ENCODE results near the gene MZF1. TPM values are rescaled to one million over a fixed set of nuclear protein-coding genes. Genes with fewer than 3 reads are reported as not detected.

The MZF1 gene
- total and polyA plus RNA-seq, 2 donors (not counting 1 experiment from before 2014, with no cell fraction given) = 4.1 to 14.9 TPM

- Histone ChIP-seq H3K79me2 (ENCODE audit: control insufficient read depth, insufficient read depth, low read length) (peaks cover 34% of the 10 kb centered on the region), H3K4me3 (replicated peaks in 1 of 4; ENCODE audit: control extremely low read depth in 1 of 4, insufficient read depth in 1 of 4, low read depth in 3 of 4, low read length in 4 of 4) (peak overlapping the region; percentile 79 to 89 (median 82)), H3K27ac (ENCODE audit: insufficient read depth, low read length) (peak overlapping the region; percentile 100), H3K4me2 (ENCODE audit: extremely low read depth, insufficient read depth, low read length) (peak overlapping the region; percentile 100), H4K20me1 (ENCODE audit: control insufficient read depth, extremely low read depth, insufficient read depth, low read length) (no peaks in the 10 kb centered on the region), H3K36me3 (ENCODE audit: control insufficient read depth, insufficient read depth, low read length) (peaks cover 8% of the 10 kb centered on the region), H3K4me1 (ENCODE audit: control insufficient read depth, extremely low read depth, insufficient read depth, low read length) (peaks cover 16% of the 10 kb centered on the region), H3K27me3 (ENCODE audit: control insufficient read depth, insufficient read depth, low read length) (no peaks in the 10 kb centered on the region), H3K9ac (ENCODE audit: insufficient read depth, low read length) (peak overlapping the region; percentile 100), H2AFZ (ENCODE audit: low read length) (peak overlapping the region; percentile 83), H3K9me3 (ENCODE audit: control insufficient read depth, insufficient read depth, low read depth, low read length) (no peaks in the 10 kb centered on the region)
- peak; percentile 96 to 99 for DNase-seq (ENCODE audit: low read depth in 2 of 2)
- TF ChIP-seq EZH2 (IDR thresholded peaks at IDR 0.05; ENCODE audit: low read length, missing control alignments) = no peak
- TF ChIP-seq, protein P1, sequence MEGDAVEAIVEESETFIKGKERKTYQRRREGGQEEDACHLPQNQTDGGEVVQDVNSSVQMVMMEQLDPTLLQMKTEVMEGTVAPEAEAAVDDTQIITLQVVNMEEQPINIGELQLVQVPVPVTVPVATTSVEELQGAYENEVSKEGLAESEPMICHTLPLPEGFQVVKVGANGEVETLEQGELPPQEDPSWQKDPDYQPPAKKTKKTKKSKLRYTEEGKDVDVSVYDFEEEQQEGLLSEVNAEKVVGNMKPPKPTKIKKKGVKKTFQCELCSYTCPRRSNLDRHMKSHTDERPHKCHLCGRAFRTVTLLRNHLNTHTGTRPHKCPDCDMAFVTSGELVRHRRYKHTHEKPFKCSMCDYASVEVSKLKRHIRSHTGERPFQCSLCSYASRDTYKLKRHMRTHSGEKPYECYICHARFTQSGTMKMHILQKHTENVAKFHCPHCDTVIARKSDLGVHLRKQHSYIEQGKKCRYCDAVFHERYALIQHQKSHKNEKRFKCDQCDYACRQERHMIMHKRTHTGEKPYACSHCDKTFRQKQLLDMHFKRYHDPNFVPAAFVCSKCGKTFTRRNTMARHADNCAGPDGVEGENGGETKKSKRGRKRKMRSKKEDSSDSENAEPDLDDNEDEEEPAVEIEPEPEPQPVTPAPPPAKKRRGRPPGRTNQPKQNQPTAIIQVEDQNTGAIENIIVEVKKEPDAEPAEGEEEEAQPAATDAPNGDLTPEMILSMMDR (conservative IDR thresholded peaks at IDR 0.05 in 1 of 2, IDR thresholded peaks at IDR 0.05 in 1 of 2; ENCODE audit: low read depth in 1 of 2, low read length in 2 of 2) = no peak
Measured at GRCh38 chr19:58558623-58559274, 14.4 kb downstream of the MZF1 start.

DNA sequence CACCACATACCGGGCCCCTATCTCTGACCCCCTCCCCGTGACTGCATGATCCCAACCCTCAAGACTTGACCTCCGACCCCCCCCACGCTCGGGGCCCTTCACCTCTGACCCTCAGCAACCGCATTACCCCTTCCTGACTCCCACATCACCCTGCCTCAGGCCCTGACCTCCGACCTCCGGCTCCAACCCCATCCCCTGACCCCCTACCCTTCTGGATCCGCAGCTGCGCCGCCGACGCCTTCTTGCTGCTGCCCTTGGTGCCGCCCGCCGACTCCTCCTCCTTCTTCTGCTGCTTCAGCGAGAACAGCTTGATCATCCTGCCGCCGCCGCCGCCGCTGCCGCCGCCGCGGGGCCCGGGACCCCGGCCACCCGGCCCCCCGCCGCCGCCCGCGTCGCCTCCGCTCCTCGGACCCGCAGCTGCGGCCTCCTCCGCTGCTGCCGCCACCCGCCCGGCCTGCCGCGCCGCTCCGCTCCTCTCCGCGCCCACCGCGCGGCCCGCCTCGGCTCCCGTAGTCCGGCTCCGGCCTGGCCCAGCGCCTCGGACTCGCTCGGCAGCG lies 15.0 kb downstream of the MZF1 start, which contains the start of gene UBE2M:
TSS of gene UBE2M (minus strand) at position 546 of the 557 bp plus-strand sequence. CDS start at position 316, 230 bp downstream.
- Histone ChIP-seq H3K9ac (ENCODE audit: insufficient read depth, low read length) (peak within 1 kb of the TSS; percentile 100), H4K20me1 (ENCODE audit: control insufficient read depth, extremely low read depth, insufficient read depth, low read length) (no peaks in the 10 kb centered on the region), H3K9me3 (ENCODE audit: control insufficient read depth, insufficient read depth, low read depth, low read length) (no peaks in the 10 kb centered on the region), H3K79me2 (ENCODE audit: control insufficient read depth, insufficient read depth, low read length) (peaks cover 36% of the 10 kb centered on the region), H3K27ac (ENCODE audit: insufficient read depth, low read length) (peak within 1 kb of the TSS; percentile 100), H3K4me3 (replicated peaks in 1 of 4; ENCODE audit: control extremely low read depth in 1 of 4, insufficient read depth in 1 of 4, low read depth in 3 of 4, low read length in 4 of 4) (peak within 1 kb of the TSS; percentile 79 to 94 (median 92)), H2AFZ (ENCODE audit: low read length) (peak within 1 kb of the TSS; percentile 83), H3K36me3 (ENCODE audit: control insufficient read depth, insufficient read depth, low read length) (peaks cover 10% of the 10 kb centered on the region), H3K4me2 (ENCODE audit: extremely low read depth, insufficient read depth, low read length) (peak within 1 kb of the TSS; percentile 100), H3K27me3 (ENCODE audit: control insufficient read depth, insufficient read depth, low read length) (no peaks in the 10 kb centered on the region), H3K4me1 (ENCODE audit: control insufficient read depth, extremely low read depth, insufficient read depth, low read length) (peaks cover 20% of the 10 kb centered on the region)
- TF ChIP-seq, protein P1 (conservative IDR thresholded peaks at IDR 0.05 in 1 of 2, IDR thresholded peaks at IDR 0.05 in 1 of 2; ENCODE audit: low read depth in 1 of 2, low read length in 2 of 2) = no peak
- TF ChIP-seq EZH2 (IDR thresholded peaks at IDR 0.05; ENCODE audit: low read length, missing control alignments) = no peak
- peak in 1 of 2 donors; percentile 51 for DNase-seq (ENCODE audit: low read depth in 2 of 2)

DNA sequence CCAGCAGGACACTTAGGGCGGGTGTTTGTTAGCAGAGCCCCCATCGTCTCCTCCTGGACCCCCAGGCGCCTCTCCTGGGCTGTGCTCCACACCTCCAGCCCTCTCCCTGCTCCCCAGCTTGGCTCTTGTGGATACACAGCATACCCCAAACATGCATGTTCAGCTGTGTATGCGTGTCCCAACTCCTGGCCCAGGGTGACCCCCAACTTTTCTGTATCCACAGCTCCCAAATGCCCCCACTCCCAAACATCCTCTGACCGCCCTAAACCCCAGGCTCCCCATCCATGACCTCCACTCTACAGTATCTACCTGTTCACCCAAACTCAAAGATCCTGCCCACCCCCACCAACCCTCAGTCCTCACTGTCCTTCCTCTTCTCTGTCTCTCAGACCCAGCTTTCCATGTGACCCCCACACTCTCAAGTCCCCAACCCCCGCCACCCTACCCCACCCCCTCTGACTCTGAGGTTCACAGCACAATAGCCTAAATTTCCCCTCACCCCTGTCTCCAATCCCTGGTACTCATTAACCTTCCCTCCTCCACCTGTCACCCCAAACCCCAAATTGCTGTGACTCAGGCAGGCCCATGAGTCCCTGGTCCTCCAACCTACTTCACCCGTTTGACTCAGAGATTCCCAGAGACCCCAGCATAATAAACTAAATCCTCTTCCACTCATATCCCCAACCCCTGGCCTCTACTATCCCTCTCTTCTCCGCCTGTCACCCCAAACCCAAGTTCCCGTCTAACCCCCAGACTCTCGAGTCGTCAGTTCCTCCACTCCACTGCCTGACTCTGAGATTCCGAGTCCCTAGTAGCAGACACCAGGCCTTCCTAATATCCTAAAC lies 15.7 kb downstream of the MZF1 start:
- DNase-seq (ENCODE audit: low read depth in 2 of 2) = no peak
- H3K9ac ChIP-seq (ENCODE audit: insufficient read depth, low read length) = peak overlapping the region; percentile 90
- no peaks in the 10 kb centered on the region for H4K20me1 ChIP-seq (ENCODE audit: control insufficient read depth, extremely low read depth, insufficient read depth, low read length)
- peaks cover 36% of the 10 kb centered on the region for H3K79me2 ChIP-seq (ENCODE audit: control insufficient read depth, insufficient read depth, low read length)
- peaks cover 11% of the 10 kb centered on the region for H3K36me3 ChIP-seq (ENCODE audit: control insufficient read depth, insufficient read depth, low read length)
- peaks cover 20% of the 10 kb centered on the region for H3K4me1 ChIP-seq (ENCODE audit: control insufficient read depth, extremely low read depth, insufficient read depth, low read length)
- H3K27me3 ChIP-seq (ENCODE audit: control insufficient read depth, insufficient read depth, low read length) = no peaks in the 10 kb centered on the region
- no peak overlapping the region for H2AFZ ChIP-seq (ENCODE audit: low read length)
- no peaks in the 10 kb centered on the region for H3K9me3 ChIP-seq (ENCODE audit: control insufficient read depth, insufficient read depth, low read depth, low read length)
- H3K4me2 ChIP-seq (ENCODE audit: extremely low read depth, insufficient read depth, low read length) = peak overlapping the region; percentile 92
- H3K4me3 ChIP-seq (replicated peaks in 1 of 4; ENCODE audit: control extremely low read depth in 1 of 4, insufficient read depth in 1 of 4, low read depth in 3 of 4, low read length in 4 of 4) = peak overlapping the region; percentile 79 to 94 (median 92)
- peak overlapping the region; percentile 85 for H3K27ac ChIP-seq (ENCODE audit: insufficient read depth, low read length)
- no peak for TF ChIP-seq EZH2 (IDR thresholded peaks at IDR 0.05; ENCODE audit: low read length, missing control alignments)
- TF ChIP-seq, protein P1 (conservative IDR thresholded peaks at IDR 0.05 in 1 of 2, IDR thresholded peaks at IDR 0.05 in 1 of 2; ENCODE audit: low read depth in 1 of 2, low read length in 2 of 2) = no peak

All from fibroblast of lung (primary cell).